ENCODE results near the gene GTPBP6. TPM values are rescaled to one million over a fixed set of nuclear protein-coding genes. Genes with fewer than 3 reads are reported as not detected.
A peak's percentile ranks its signal among the peaks of the same experiment; 100 is the strongest.

The GTPBP6 gene
- total and polyA plus RNA-seq, 12 donors: 5.3 to 57.1 (median 38.1) TPM

- H3K4me1 ChIP-seq (replicated peaks in 1 of 2): peaks cover 3 to 11% of the 10 kb centered on the region in 2 donors
- 91 to 97% (median 96%) methylated on average over 17 to 63 of the region's 63 CpGs for WGBS, 4 donors
- no peaks in the 10 kb centered on the region for H3K36me3 ChIP-seq (replicated peaks in 1 of 2)
- intact Hi-C loops (cut with DNase I): no loop called here
- H3K27ac ChIP-seq: no peak overlapping the region
- TF ChIP-seq POLR2A (IDR thresholded peaks at IDR 0.05) (no peak), CTCF (IDR thresholded peaks at IDR 0.05) (no peak)
- peak in 2 of 7 donors; percentile 5 to 11 for DNase-seq
- no peaks in the 10 kb centered on the region for H3K9me3 ChIP-seq (replicated peaks in 1 of 3)
- H3K27me3 ChIP-seq: no peaks in the 10 kb centered on the region
- H3K4me3 ChIP-seq: no peak overlapping the region
These were observed 26.7 kb upstream of the GTPBP6 start for GRCh38 chrX:345020-345925.

DNA sequence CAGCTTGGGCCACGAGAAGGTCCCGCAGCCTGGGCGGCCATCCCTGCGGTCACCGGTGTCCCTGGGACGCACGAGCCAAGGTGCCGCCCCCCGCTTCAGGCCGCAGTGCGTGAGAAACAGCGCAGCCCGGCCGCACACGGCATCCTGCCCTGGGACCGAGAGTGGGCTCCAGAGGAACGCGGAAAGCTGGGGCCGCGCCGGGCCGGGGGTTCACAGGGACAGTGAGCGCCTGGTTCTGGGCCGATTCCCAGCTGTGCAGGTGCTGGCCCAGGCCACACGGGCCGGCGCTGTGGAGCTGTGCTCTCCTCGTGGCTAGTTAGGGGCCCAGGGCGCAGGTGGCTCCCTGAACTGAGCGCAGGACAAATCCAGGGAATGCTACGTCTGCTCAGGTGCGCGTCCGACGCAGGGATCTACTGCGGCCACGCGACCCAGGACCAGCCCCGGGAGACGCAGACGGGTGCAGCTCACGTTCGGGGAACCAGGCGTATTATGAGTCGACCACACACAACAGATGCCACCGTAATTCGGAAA, 25.8 kb upstream of the GTPBP6 start:
- peak in 2 of 7 donors; percentile 7 to 8 for DNase-seq
- intact Hi-C loops (cut with DNase I): no loop called here
- H3K4me3 ChIP-seq: no peak overlapping the region
- H3K27ac ChIP-seq: no peak overlapping the region
- WGBS, 4 donors: 98% methylated on average over 17 to 47 of the region's 47 CpGs
- peaks cover 3 to 10% of the 10 kb centered on the region in 2 donors for H3K4me1 ChIP-seq (replicated peaks in 1 of 2)
- no peaks in the 10 kb centered on the region for H3K9me3 ChIP-seq (replicated peaks in 1 of 3)
- no peaks in the 10 kb centered on the region for H3K27me3 ChIP-seq
- no peaks in the 10 kb centered on the region for H3K36me3 ChIP-seq (replicated peaks in 1 of 2)
- TF ChIP-seq CTCF (IDR thresholded peaks at IDR 0.05) (no peak), POLR2A (IDR thresholded peaks at IDR 0.05) (no peak)

DNA sequence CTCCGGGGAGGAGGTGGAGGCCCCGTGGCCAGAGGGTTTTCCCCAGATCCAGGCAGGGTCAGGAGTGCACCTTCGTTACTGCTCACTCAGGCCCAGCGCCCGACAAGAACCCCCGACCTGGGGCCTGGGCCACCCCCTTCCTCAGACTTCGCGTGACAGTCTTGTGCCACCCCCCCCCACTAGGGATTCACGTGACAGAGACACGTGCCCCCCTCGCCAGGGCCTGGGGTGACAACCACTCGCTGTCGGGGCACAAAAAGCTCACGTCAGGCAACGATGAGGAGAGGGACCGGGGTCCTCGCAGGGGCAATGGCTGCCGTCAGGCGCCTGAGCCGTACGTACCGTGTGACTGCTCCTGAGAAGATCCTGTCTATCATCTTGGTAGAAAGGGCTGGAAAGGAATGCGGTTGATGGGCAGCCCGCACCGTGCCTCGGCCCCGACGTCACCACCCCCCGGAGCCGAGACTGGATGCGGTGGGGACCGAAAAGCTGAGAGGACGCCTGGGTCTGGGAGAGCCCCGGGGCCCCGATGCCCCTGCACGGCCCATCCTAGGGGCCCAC, 23.0 kb upstream of the GTPBP6 start:
- intact Hi-C loops (cut with DNase I): no loop called here
- Histone ChIP-seq H3K27ac (no peak overlapping the region), H3K27me3 (no peaks in the 10 kb centered on the region), H3K9me3 (replicated peaks in 1 of 3) (no peaks in the 10 kb centered on the region), H3K4me3 (no peak overlapping the region), H3K36me3 (replicated peaks in 1 of 2) (no peaks in the 10 kb centered on the region), H3K4me1 (replicated peaks in 1 of 2) (no peaks in the 10 kb centered on the region)
- peak in 2 of 7 donors; percentile 4 to 5 for DNase-seq
- TF ChIP-seq CTCF (IDR thresholded peaks at IDR 0.05) (no peak), POLR2A (IDR thresholded peaks at IDR 0.05) (no peak)
- 95 to 98% (median 95%) methylated on average over 21 to 36 of the region's 36 CpGs for WGBS, 4 donors

GRCh38 chrX:340641-341423, 22.2 kb upstream of the GTPBP6 start:
- Histone ChIP-seq H3K27ac (no peak overlapping the region), H3K4me3 (no peak overlapping the region), H3K36me3 (replicated peaks in 1 of 2) (no peaks in the 10 kb centered on the region), H3K9me3 (replicated peaks in 1 of 3) (no peaks in the 10 kb centered on the region), H3K4me1 (replicated peaks in 1 of 2) (no peaks in the 10 kb centered on the region), H3K27me3 (no peaks in the 10 kb centered on the region)
- intact Hi-C loops (cut with DNase I): no loop called here
- TF ChIP-seq CTCF (IDR thresholded peaks at IDR 0.05) (no peak), POLR2A (IDR thresholded peaks at IDR 0.05) (no peak)
- 93 to 98% (median 95%) methylated on average over 21 to 51 of the region's 52 CpGs for WGBS, 4 donors
- DNase-seq: no peak

All from adrenal gland (tissue), 12 donors.